ENCODE results near the gene DENND1A.
"Not testable (repeated sequence)": the region's sequence is repeated elsewhere in the genome, so short reads cannot be mapped to it uniquely, and the experiment has no call there.

The DENND1A gene

GRCh38 chr9:123929870-123930831, at the start of gene DENND1A:
DENND1A (minus strand) TSS chr9:123930126; CDS start chr9:123929905, 221 bp downstream.
- Histone ChIP-seq H3K9me3 (ENCODE audit: control insufficient read depth in 2 of 2, low read length in 2 of 2) (no peaks in the 10 kb centered on the region), H3K4me3 (ENCODE audit: low read length in 2 of 2) (peak within 1 kb of the TSS; percentile 65 to 79), H3K27ac (ENCODE audit: low read length) (no peak within 1 kb of the TSS), H3K9ac (ENCODE audit: low read length in 2 of 2) (peak within 1 kb of the TSS; percentile 47 to 73), H3K36me3 (ENCODE audit: control insufficient read depth in 2 of 2, insufficient read depth in 2 of 2, low read length in 2 of 2) (no peaks in the 10 kb centered on the region), H3K4me1 (ENCODE audit: control insufficient read depth, insufficient read depth, low read length) (peaks cover 11% of the 10 kb centered on the region), H3K27me3 (ENCODE audit: control insufficient read depth in 1 of 2, insufficient read depth in 2 of 2, low read length in 2 of 2) (no peaks in the 10 kb centered on the region)

- Histone ChIP-seq H3K9me3 (ENCODE audit: control insufficient read depth in 2 of 2, low read length in 2 of 2) (no peaks in the 10 kb centered on the region), H3K4me3 (ENCODE audit: low read length in 2 of 2) (no peak overlapping the region), H3K27ac (ENCODE audit: low read length) (no peak overlapping the region)
Measured at GRCh38 chr9:123978981-123979380, 49.1 kb upstream of the DENND1A start.

GRCh38 chr9:123976579-123976978, 46.7 kb upstream of the DENND1A start:
- not testable (repeated sequence) for H3K27ac ChIP-seq (ENCODE audit: low read length); H3K4me1 ChIP-seq (ENCODE audit: control insufficient read depth, insufficient read depth, low read length); H3K9me3 ChIP-seq (ENCODE audit: control insufficient read depth in 2 of 2, low read length in 2 of 2); H3K4me3 ChIP-seq (ENCODE audit: low read length in 2 of 2); H3K9ac ChIP-seq (ENCODE audit: low read length in 2 of 2); H3K36me3 ChIP-seq (ENCODE audit: control insufficient read depth in 2 of 2, insufficient read depth in 2 of 2, low read length in 2 of 2)
- H3K27me3 ChIP-seq (ENCODE audit: control insufficient read depth in 1 of 2, insufficient read depth in 2 of 2, low read length in 2 of 2), result peaks cover 0 to 16% of the 10 kb centered on the region in 2 donors

More at GRCh38 chr9:123978981-123979380, 49.1 kb upstream of the DENND1A start:
- Histone ChIP-seq H3K4me1 (ENCODE audit: control insufficient read depth, insufficient read depth, low read length) (no peaks in the 10 kb centered on the region), H3K27me3 (ENCODE audit: control insufficient read depth in 1 of 2, insufficient read depth in 2 of 2, low read length in 2 of 2) (peaks cover 4 to 13% of the 10 kb centered on the region in 2 donors), H3K36me3 (ENCODE audit: control insufficient read depth in 2 of 2, insufficient read depth in 2 of 2, low read length in 2 of 2) (no peaks in the 10 kb centered on the region), H3K9ac (ENCODE audit: low read length in 2 of 2) (no peak overlapping the region)

GRCh38 chr9:123975871-123976270, 45.9 kb upstream of the DENND1A start:
- Histone ChIP-seq H3K27ac (ENCODE audit: low read length) (no peak overlapping the region), H3K4me1 (ENCODE audit: control insufficient read depth, insufficient read depth, low read length) (no peaks in the 10 kb centered on the region), H3K9ac (ENCODE audit: low read length in 2 of 2) (no peak overlapping the region), H3K36me3 (ENCODE audit: control insufficient read depth in 2 of 2, insufficient read depth in 2 of 2, low read length in 2 of 2) (no peaks in the 10 kb centered on the region), H3K4me3 (ENCODE audit: low read length in 2 of 2) (no peak overlapping the region), H3K27me3 (ENCODE audit: control insufficient read depth in 1 of 2, insufficient read depth in 2 of 2, low read length in 2 of 2) (peaks cover 0 to 17% of the 10 kb centered on the region in 2 donors), H3K9me3 (ENCODE audit: control insufficient read depth in 2 of 2, low read length in 2 of 2) (no peaks in the 10 kb centered on the region)

- Histone ChIP-seq H3K36me3 (ENCODE audit: control insufficient read depth in 2 of 2, insufficient read depth in 2 of 2, low read length in 2 of 2) (no peaks in the 10 kb centered on the region), H3K9me3 (ENCODE audit: control insufficient read depth in 2 of 2, low read length in 2 of 2) (no peaks in the 10 kb centered on the region), H3K4me1 (ENCODE audit: control insufficient read depth, insufficient read depth, low read length) (no peaks in the 10 kb centered on the region), H3K27ac (ENCODE audit: low read length) (no peak overlapping the region), H3K4me3 (ENCODE audit: low read length in 2 of 2) (no peak overlapping the region), H3K27me3 (ENCODE audit: control insufficient read depth in 1 of 2, insufficient read depth in 2 of 2, low read length in 2 of 2) (peaks cover 0 to 14% of the 10 kb centered on the region in 2 donors), H3K9ac (ENCODE audit: low read length in 2 of 2) (no peak overlapping the region)
Measured at GRCh38 chr9:123974471-123974870, 44.5 kb upstream of the DENND1A start.

- Histone ChIP-seq H3K4me1 (ENCODE audit: control insufficient read depth, insufficient read depth, low read length) (no peaks in the 10 kb centered on the region), H3K27ac (ENCODE audit: low read length) (no peak overlapping the region), H3K36me3 (ENCODE audit: control insufficient read depth in 2 of 2, insufficient read depth in 2 of 2, low read length in 2 of 2) (no peaks in the 10 kb centered on the region), H3K9me3 (ENCODE audit: control insufficient read depth in 2 of 2, low read length in 2 of 2) (no peaks in the 10 kb centered on the region), H3K4me3 (ENCODE audit: low read length in 2 of 2) (no peak overlapping the region), H3K9ac (ENCODE audit: low read length in 2 of 2) (no peak overlapping the region), H3K27me3 (ENCODE audit: control insufficient read depth in 1 of 2, insufficient read depth in 2 of 2, low read length in 2 of 2) (peaks cover 0 to 11% of the 10 kb centered on the region in 2 donors)
Measured at GRCh38 chr9:123973590-123974223, 43.8 kb upstream of the DENND1A start.

- Histone ChIP-seq H3K27me3 (ENCODE audit: control insufficient read depth in 1 of 2, insufficient read depth in 2 of 2, low read length in 2 of 2) (peaks cover 0 to 11% of the 10 kb centered on the region in 2 donors), H3K9ac (ENCODE audit: low read length in 2 of 2) (no peak overlapping the region), H3K4me1 (ENCODE audit: control insufficient read depth, insufficient read depth, low read length) (no peaks in the 10 kb centered on the region)
Measured at GRCh38 chr9:123972618-123973017, 42.7 kb upstream of the DENND1A start.

GRCh38 chr9:123967323-123967722, 37.4 kb upstream of the DENND1A start:
- Histone ChIP-seq H3K9ac (ENCODE audit: low read length in 2 of 2) (no peak overlapping the region), H3K4me1 (ENCODE audit: control insufficient read depth, insufficient read depth, low read length) (no peaks in the 10 kb centered on the region)

More at GRCh38 chr9:123972618-123973017, 42.7 kb upstream of the DENND1A start:
- H3K27ac ChIP-seq (ENCODE audit: low read length), result no peak overlapping the region
- no peak overlapping the region for H3K4me3 ChIP-seq (ENCODE audit: low read length in 2 of 2)
- H3K36me3 ChIP-seq (ENCODE audit: control insufficient read depth in 2 of 2, insufficient read depth in 2 of 2, low read length in 2 of 2), result no peaks in the 10 kb centered on the region
- no peaks in the 10 kb centered on the region for H3K9me3 ChIP-seq (ENCODE audit: control insufficient read depth in 2 of 2, low read length in 2 of 2)

GRCh38 chr9:123965801-123966686, 36.1 kb upstream of the DENND1A start:
- H3K4me3 ChIP-seq (ENCODE audit: low read length in 2 of 2), result no peak overlapping the region
- no peaks in the 10 kb centered on the region for H3K4me1 ChIP-seq (ENCODE audit: control insufficient read depth, insufficient read depth, low read length)
- no peaks in the 10 kb centered on the region for H3K36me3 ChIP-seq (ENCODE audit: control insufficient read depth in 2 of 2, insufficient read depth in 2 of 2, low read length in 2 of 2)
- peaks cover 7 to 10% of the 10 kb centered on the region in 2 donors for H3K27me3 ChIP-seq (ENCODE audit: control insufficient read depth in 1 of 2, insufficient read depth in 2 of 2, low read length in 2 of 2)
- H3K9me3 ChIP-seq (ENCODE audit: control insufficient read depth in 2 of 2, low read length in 2 of 2), result no peaks in the 10 kb centered on the region
- H3K9ac ChIP-seq (ENCODE audit: low read length in 2 of 2), result no peak overlapping the region
- no peak overlapping the region for H3K27ac ChIP-seq (ENCODE audit: low read length)

More at GRCh38 chr9:123967323-123967722, 37.4 kb upstream of the DENND1A start:
- Histone ChIP-seq H3K27ac (ENCODE audit: low read length) (no peak overlapping the region), H3K4me3 (ENCODE audit: low read length in 2 of 2) (no peak overlapping the region), H3K27me3 (ENCODE audit: control insufficient read depth in 1 of 2, insufficient read depth in 2 of 2, low read length in 2 of 2) (peaks cover 7 to 13% of the 10 kb centered on the region in 2 donors), H3K9me3 (ENCODE audit: control insufficient read depth in 2 of 2, low read length in 2 of 2) (no peaks in the 10 kb centered on the region), H3K36me3 (ENCODE audit: control insufficient read depth in 2 of 2, insufficient read depth in 2 of 2, low read length in 2 of 2) (no peaks in the 10 kb centered on the region)

GRCh38 chr9:123964761-123965160, 34.8 kb upstream of the DENND1A start:
- H3K27me3 ChIP-seq (ENCODE audit: control insufficient read depth in 1 of 2, insufficient read depth in 2 of 2, low read length in 2 of 2), result peaks cover 7 to 14% of the 10 kb centered on the region in 2 donors
- H3K36me3 ChIP-seq (ENCODE audit: control insufficient read depth in 2 of 2, insufficient read depth in 2 of 2, low read length in 2 of 2), result no peaks in the 10 kb centered on the region
- no peak overlapping the region for H3K4me3 ChIP-seq (ENCODE audit: low read length in 2 of 2)
- no peaks in the 10 kb centered on the region for H3K4me1 ChIP-seq (ENCODE audit: control insufficient read depth, insufficient read depth, low read length)
- H3K9me3 ChIP-seq (ENCODE audit: control insufficient read depth in 2 of 2, low read length in 2 of 2), result peaks cover 0 to under 1% of the 10 kb centered on the region in 2 donors
- no peak overlapping the region for H3K27ac ChIP-seq (ENCODE audit: low read length)
- H3K9ac ChIP-seq (ENCODE audit: low read length in 2 of 2), result no peak overlapping the region
